HepG2 (cell line): ENCODE results near the gene ATP2A3. TPM values are rescaled to one million over a fixed set of nuclear protein-coding genes. Genes with fewer than 3 reads are reported as not detected.

ENCODE experiments used
- ATAC-seq: fragments of 200-7000 bp; cut with Tn5 transposase; 3 replicates; pipeline ENCODE4 v1.9.1; 2020; ENCODE audit warnings: mild to moderate bottlenecking, moderate library complexity
- BruUV-seq: library from RNA; stranded (reverse); fragments of 400-500 nt; replicated peaks from 2 replicates; lab custom pipeline; 2021; lab: Mats Ljungman, UMichigan
- CTCF ChIA-PET: fragments of 300-600 bp; formaldehyde crosslinking; extraction: SDS; loops from one replicate; lab custom pipeline; 2021; ENCODE audit warnings: low total read pairs, inconsistent platforms, low intra/inter-chr PET ratio; lab: Yijun Ruan, JAX
- POLR2A ChIA-PET: fragments of 350-600 bp; sonication (Branson Sonifier 250); formaldehyde crosslinking; loops from one replicate; lab custom pipeline; 2020; ENCODE audit warnings: antibody characterized with exemption, inconsistent platforms; lab: Yijun Ruan, JAX
- DNase-seq: peaks from one replicate; pipeline ENCODE4 v3.0.0-alpha.2; 2015; ENCODE audit warnings: low spot score
- FAIRE-seq: peaks from 3 replicates; lab custom pipeline; 2011; peaks lifted over from hg19 to GRCh38; lab: Jason Lieb, UNC
- H2AFZ ChIP-seq: one replicate; pipeline ENCODE4 v1.6.1; 2011; ENCODE audit warnings: low read length, inconsistent platforms
- H3K27ac ChIP-seq: fragments of 300-600 bp; 3 replicates; pipeline ENCODE4 v1.8.0; 2011; ENCODE audit warnings: mixed run types, mild to moderate bottlenecking, mixed read lengths, low read length, inconsistent platforms; ENCODE audit not compliant: insufficient read depth; ENCODE audit errors: extremely low read length
- H3K27me3 ChIP-seq, 2 experiments: fragments of 200-600 bp in 1 of 2; 2 replicates in 1 of 2; 3 replicates in 1 of 2; pipeline versions ENCODE4 v1.6.0 to v1.8.0; 2011; ENCODE audit warnings: low read length in 2 of 2, mild to moderate bottlenecking in 2 of 2, moderate library complexity in 2 of 2, inconsistent platforms in 1 of 2; ENCODE audit not compliant: insufficient read depth in 2 of 2, control insufficient read depth in 1 of 2
- H3K36me3 ChIP-seq, 2 experiments: fragments of 200-600 bp in 1 of 2; replicated peaks in 1 of 2; 2 replicates in 1 of 2; 3 replicates in 1 of 2; pipeline versions ENCODE4 v1.5.1 to v1.8.0; 2011; ENCODE audit warnings: low read length in 2 of 2, inconsistent platforms in 1 of 2; ENCODE audit not compliant: insufficient read depth in 2 of 2, control insufficient read depth in 1 of 2
- H3K4me1 ChIP-seq: 2 replicates; pipeline ENCODE4 v1.5.1; 2012; ENCODE audit warnings: low read length, inconsistent platforms; ENCODE audit not compliant: insufficient read depth
- H3K4me2 ChIP-seq: 2 replicates; pipeline ENCODE4 v1.6.0; 2011; ENCODE audit warnings: low read depth, low read length, inconsistent platforms
- H3K4me3 ChIP-seq, 3 experiments: fragments of 200-600 bp in 1 of 3; sonication (generic), shearing (Covaris generic) in 1 of 3; replicated peaks in 1 of 3; 2 replicates each; pipeline ENCODE4 v1.5.1; 2011 to 2016; ENCODE audit warnings: low read length in 3 of 3, inconsistent platforms in 2 of 3, low read depth in 2 of 3, mild to moderate bottlenecking in 2 of 3, control low read depth in 1 of 3, mixed read lengths in 1 of 3; ENCODE audit not compliant: insufficient read depth in 1 of 3
- H3K79me2 ChIP-seq: one replicate; pipeline ENCODE4 v1.6.1; 2011; ENCODE audit warnings: low read length, inconsistent platforms; ENCODE audit not compliant: insufficient read depth
- H3K9ac ChIP-seq: 2 replicates; pipeline ENCODE4 v1.6.0; 2011; ENCODE audit warnings: mild to moderate bottlenecking, low read depth, low read length, inconsistent platforms; ENCODE audit not compliant: insufficient read depth
- H3K9me3 ChIP-seq: 2 replicates; pipeline ENCODE4 v1.5.1; 2012; ENCODE audit warnings: mild to moderate bottlenecking, low read length
- H4K20me1 ChIP-seq: 2 replicates; pipeline ENCODE4 v1.6.0; 2011; ENCODE audit warnings: inconsistent platforms, mild to moderate bottlenecking, low read length, moderate library complexity; ENCODE audit not compliant: insufficient read depth
- BHLHE40 ChIP-seq: IDR thresholded peaks from 2 replicates; pipeline ENCODE4 v1.6.1; 2011; ENCODE audit warnings: low read length, improper control_type of control experiment
- BORCS8-MEF2B ChIP-seq: sonication (generic); formaldehyde crosslinking; IDR thresholded peaks from 2 replicates; pipeline ENCODE4 v1.8.0; 2022; ENCODE audit warnings: mild to moderate bottlenecking, missing genetic modification reagents
- FOXK1 ChIP-seq: sonication (generic); formaldehyde crosslinking; IDR thresholded peaks from 2 replicates; pipeline ENCODE4 v1.4.0; 2020; ENCODE audit warnings: low read depth, missing genetic modification reagents, borderline replicate concordance
- HIVEP1 ChIP-seq: sonication (generic); formaldehyde crosslinking; IDR thresholded peaks from 2 replicates; pipeline ENCODE4 v1.4.0; 2020; ENCODE audit warnings: mild to moderate bottlenecking, missing genetic modification reagents
- MEIS1 ChIP-seq: sonication (generic); formaldehyde crosslinking; IDR thresholded peaks from 2 replicates; pipeline ENCODE4 v1.9.0; 2021; ENCODE audit warnings: mild to moderate bottlenecking, missing genetic modification reagents, moderate library complexity, borderline replicate concordance
- MXD4 ChIP-seq: IDR thresholded peaks from 2 replicates; pipeline ENCODE4 v1.6.1; 2016; ENCODE audit warnings: mild to moderate bottlenecking, missing biosample characterization, missing genetic modification reagents
- NR2F1 ChIP-seq, 2 experiments: fragments of 450-650 bp in 1 of 2; formaldehyde crosslinking in 1 of 2; IDR thresholded peaks; 2 replicates each; pipeline versions ENCODE4 v1.5.0 to v1.6.1; 2016 to 2020; ENCODE audit warnings: mild to moderate bottlenecking in 1 of 2, missing compliant biosample characterization in 1 of 2, missing genetic modification reagents in 1 of 2, moderate library complexity in 1 of 2
- RCOR2 ChIP-seq: IDR thresholded peaks from 2 replicates; pipeline ENCODE4 v1.6.1; 2016; ENCODE audit warnings: missing biosample characterization, missing genetic modification reagents
- SIN3A ChIP-seq: IDR thresholded peaks from 2 replicates; pipeline ENCODE4 v1.6.1; 2011; ENCODE audit warnings: low read depth, mild to moderate bottlenecking, control low read depth, low read length, borderline replicate concordance
- SIN3B ChIP-seq: fragments of 150-350 bp; IDR thresholded peaks from 2 replicates; pipeline ENCODE4 v1.6.1; 2014; ENCODE audit warnings: low read length
- SP1 ChIP-seq, 2 experiments: fragments of 450-650 bp in 1 of 2; sonication (generic) in 1 of 2; formaldehyde crosslinking in 1 of 2; IDR thresholded peaks; 2 replicates each; pipeline versions ENCODE4 v1.4.0 to v1.6.1; 2016 to 2020; ENCODE audit warnings: missing genetic modification reagents in 1 of 2
- SP2 ChIP-seq: sonication (generic); formaldehyde crosslinking; IDR thresholded peaks from 2 replicates; pipeline ENCODE4 v1.5.1; 2020; ENCODE audit warnings: mild to moderate bottlenecking, missing genetic modification reagents
- ZBTB7B ChIP-seq: sonication (generic); formaldehyde crosslinking; IDR thresholded peaks from 2 replicates; pipeline ENCODE4 v1.4.0; 2020; ENCODE audit warnings: missing genetic modification reagents
- ZNF329 ChIP-seq: sonication (generic); formaldehyde crosslinking; IDR thresholded peaks from 2 replicates; pipeline ENCODE4 v1.9.0; 2021; ENCODE audit warnings: low read depth, mild to moderate bottlenecking, missing genetic modification reagents
- ZNF792 ChIP-seq: IDR thresholded peaks from 2 replicates; pipeline ENCODE4 v1.6.1; 2016
- whole genome bisulfite sequencing: methylation state at CpG from one replicate; pipeline ENCODE4 v1.1.6; 2017; ENCODE audit warnings: low lambda C conversion rate; 5-methylcytosine and 5-hydroxymethylcytosine counted together
- in situ Hi-C: cut with HindIII; loops from 2 replicates; pipeline ENCODE4 v1.10.0; 2017; ENCODE audit warnings: low pct_unique_long_range_greater_than_20kb; ENCODE audit not compliant: extremely low pct_ligation_motif_present
- intact Hi-C: fragments of 100-400 bp; cut with micrococcal nuclease; formaldehyde crosslinking; loops from one replicate; pipeline ENCODE4 v1.10.0; 2022; ENCODE audit not compliant: unreplicated experiment
- polyA plus RNA-seq, 8 experiments: library from polyadenylated mRNA; depleted of rRNA in 3 of 8; stranded (reverse) in 7 of 8; unstranded in 1 of 8; fragments of >200 nt; fragmentation: Illumina TruSeq in 4 of 8; extraction: Trizol in 4 of 8; gene quantifications; 2 replicates each; pipeline versions ENCODE4 v1.2.1 to v1.2.3, GENCODE V29; 2011 to 2016; ENCODE audit warnings: low read depth in 4 of 8, missing spikeins in 1 of 8, mixed read lengths in 1 of 8; ENCODE audit not compliant: insufficient read depth in 1 of 8
- total RNA-seq, 5 experiments: library from RNA; depleted of rRNA; stranded (reverse); fragments of >200 nt; fragmentation: Illumina TruSeq; extraction: Trizol; gene quantifications; 2 replicates each; pipeline ENCODE4 v1.2.3, GENCODE V29; 2016; ENCODE audit warnings: low read depth in 1 of 5
- TF ChIP-seq, protein P1 (sequence below): sonication (generic); formaldehyde crosslinking; IDR thresholded peaks from 2 replicates; pipeline ENCODE4 v1.4.0; 2020; ENCODE audit warnings: missing genetic modification reagents
- TF ChIP-seq, protein P2 (sequence below): fragments of 450-650 bp; IDR thresholded peaks from 2 replicates; pipeline ENCODE4 v1.6.1; 2017
- TF ChIP-seq, protein P3 (sequence below): sonication (generic); formaldehyde crosslinking; IDR thresholded peaks from 2 replicates; pipeline ENCODE4 v1.4.0; 2020; ENCODE audit warnings: mild to moderate bottlenecking, missing genetic modification reagents
- TF ChIP-seq, protein P4 (sequence below): sonication (generic); formaldehyde crosslinking; IDR thresholded peaks from 2 replicates; pipeline ENCODE4 v1.4.0; 2020; ENCODE audit warnings: missing genetic modification reagents; ENCODE audit errors: not compliant biosample characterization

ATP2A3 gene
- total and polyA plus RNA-seq, 2 of the 13 experiments (the other 11 are each of a cell fraction or from before 2014, with no cell fraction given), result 0.07 TPM; not detected in 1

DNA sequence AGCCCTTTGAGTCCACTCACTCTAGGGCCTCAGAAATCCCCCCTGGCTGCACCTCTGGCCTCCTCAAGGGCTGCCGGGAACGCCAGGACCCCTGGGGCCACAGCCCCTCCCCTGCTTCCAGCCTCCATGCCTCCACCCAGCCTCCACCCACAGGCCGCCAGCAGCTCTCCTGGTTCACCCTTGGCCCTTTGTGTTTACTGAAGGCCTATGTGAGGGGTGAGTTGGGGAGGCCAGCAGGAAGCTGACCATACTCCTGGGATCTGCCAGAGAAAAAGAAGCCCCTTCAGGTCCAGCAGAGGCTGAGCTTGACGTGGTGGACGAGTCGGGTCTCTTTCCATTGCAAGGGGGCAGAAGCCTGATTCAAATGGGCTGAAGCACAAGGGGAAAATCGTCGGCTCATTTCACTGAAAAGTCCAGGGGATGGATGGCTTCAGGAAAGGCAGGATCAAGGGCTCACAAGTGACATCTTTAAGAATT is 18.3 kb upstream of the ATP2A3 start:
- no peak for FAIRE-seq
- TF ChIP-seq FOXK1 (CRISPR knock-in tag) (no peak), RCOR2 (CRISPR knock-in tag) (no peak), MXD4 (CRISPR knock-in tag) (no peak), BHLHE40 (no peak), SIN3B (no peak), SIN3A (no peak), HIVEP1 (CRISPR knock-in tag) (no peak), NR2F1 (CRISPR knock-in tag; IDR thresholded peaks at IDR 0.05) (peak in 1 of 2 experiments; percentile 35; a peak in 1 of 4 replicates), SP1 (IDR thresholded peaks at IDR 0.05) (no peak), SP1 (CRISPR knock-in tag; IDR thresholded peaks at IDR 0.05) (no peak), ZNF792 (CRISPR knock-in tag) (no peak), MEIS1 (no peak), ZBTB7B (CRISPR knock-in tag) (peak; percentile 48; the same call in 1 of the 2 replicates), ZNF329 (peak; percentile 99), SP2 (CRISPR knock-in tag) (no peak), BORCS8-MEF2B (CRISPR knock-in tag) (no peak)
- TF ChIP-seq, protein P1, sequence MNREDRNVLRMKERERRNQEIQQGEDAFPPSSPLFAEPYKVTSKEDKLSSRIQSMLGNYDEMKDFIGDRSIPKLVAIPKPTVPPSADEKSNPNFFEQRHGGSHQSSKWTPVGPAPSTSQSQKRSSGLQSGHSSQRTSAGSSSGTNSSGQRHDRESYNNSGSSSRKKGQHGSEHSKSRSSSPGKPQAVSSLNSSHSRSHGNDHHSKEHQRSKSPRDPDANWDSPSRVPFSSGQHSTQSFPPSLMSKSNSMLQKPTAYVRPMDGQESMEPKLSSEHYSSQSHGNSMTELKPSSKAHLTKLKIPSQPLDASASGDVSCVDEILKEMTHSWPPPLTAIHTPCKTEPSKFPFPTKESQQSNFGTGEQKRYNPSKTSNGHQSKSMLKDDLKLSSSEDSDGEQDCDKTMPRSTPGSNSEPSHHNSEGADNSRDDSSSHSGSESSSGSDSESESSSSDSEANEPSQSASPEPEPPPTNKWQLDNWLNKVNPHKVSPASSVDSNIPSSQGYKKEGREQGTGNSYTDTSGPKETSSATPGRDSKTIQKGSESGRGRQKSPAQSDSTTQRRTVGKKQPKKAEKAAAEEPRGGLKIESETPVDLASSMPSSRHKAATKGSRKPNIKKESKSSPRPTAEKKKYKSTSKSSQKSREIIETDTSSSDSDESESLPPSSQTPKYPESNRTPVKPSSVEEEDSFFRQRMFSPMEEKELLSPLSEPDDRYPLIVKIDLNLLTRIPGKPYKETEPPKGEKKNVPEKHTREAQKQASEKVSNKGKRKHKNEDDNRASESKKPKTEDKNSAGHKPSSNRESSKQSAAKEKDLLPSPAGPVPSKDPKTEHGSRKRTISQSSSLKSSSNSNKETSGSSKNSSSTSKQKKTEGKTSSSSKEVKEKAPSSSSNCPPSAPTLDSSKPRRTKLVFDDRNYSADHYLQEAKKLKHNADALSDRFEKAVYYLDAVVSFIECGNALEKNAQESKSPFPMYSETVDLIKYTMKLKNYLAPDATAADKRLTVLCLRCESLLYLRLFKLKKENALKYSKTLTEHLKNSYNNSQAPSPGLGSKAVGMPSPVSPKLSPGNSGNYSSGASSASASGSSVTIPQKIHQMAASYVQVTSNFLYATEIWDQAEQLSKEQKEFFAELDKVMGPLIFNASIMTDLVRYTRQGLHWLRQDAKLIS (CRISPR knock-in tag), result no peak
- TF ChIP-seq, protein P2, sequence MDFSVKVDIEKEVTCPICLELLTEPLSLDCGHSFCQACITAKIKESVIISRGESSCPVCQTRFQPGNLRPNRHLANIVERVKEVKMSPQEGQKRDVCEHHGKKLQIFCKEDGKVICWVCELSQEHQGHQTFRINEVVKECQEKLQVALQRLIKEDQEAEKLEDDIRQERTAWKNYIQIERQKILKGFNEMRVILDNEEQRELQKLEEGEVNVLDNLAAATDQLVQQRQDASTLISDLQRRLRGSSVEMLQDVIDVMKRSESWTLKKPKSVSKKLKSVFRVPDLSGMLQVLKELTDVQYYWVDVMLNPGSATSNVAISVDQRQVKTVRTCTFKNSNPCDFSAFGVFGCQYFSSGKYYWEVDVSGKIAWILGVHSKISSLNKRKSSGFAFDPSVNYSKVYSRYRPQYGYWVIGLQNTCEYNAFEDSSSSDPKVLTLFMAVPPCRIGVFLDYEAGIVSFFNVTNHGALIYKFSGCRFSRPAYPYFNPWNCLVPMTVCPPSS, result no peak
- TF ChIP-seq, protein P3, sequence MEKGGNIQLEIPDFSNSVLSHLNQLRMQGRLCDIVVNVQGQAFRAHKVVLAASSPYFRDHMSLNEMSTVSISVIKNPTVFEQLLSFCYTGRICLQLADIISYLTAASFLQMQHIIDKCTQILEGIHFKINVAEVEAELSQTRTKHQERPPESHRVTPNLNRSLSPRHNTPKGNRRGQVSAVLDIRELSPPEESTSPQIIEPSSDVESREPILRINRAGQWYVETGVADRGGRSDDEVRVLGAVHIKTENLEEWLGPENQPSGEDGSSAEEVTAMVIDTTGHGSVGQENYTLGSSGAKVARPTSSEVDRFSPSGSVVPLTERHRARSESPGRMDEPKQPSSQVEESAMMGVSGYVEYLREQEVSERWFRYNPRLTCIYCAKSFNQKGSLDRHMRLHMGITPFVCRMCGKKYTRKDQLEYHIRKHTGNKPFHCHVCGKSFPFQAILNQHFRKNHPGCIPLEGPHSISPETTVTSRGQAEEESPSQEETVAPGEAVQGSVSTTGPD (CRISPR knock-in tag), result no peak
- TF ChIP-seq, protein P4, sequence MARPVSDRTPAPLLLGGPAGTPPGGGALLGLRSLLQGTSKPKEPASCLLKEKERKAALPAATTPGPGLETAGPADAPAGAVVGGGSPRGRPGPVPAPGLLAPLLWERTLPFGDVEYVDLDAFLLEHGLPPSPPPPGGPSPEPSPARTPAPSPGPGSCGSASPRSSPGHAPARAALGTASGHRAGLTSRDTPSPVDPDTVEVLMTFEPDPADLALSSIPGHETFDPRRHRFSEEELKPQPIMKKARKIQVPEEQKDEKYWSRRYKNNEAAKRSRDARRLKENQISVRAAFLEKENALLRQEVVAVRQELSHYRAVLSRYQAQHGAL, result no peak

More for the DNA sequence above, 18.3 kb upstream of the ATP2A3 start:
- H3K4me2 ChIP-seq, result peak overlapping the region; percentile 10; the same call in 1 of the 2 replicates
- H3K9me3 ChIP-seq, result no peaks in the 10 kb centered on the region
- no peak overlapping the region; a peak in 1 of 6 replicates for H3K4me3 ChIP-seq
- ChIA-PET POLR2A (no interaction called here), CTCF (no interaction called here)
- 0% methylated on average over 5 of the region's 8 CpGs for WGBS
- ATAC-seq, result peak; percentile 40; the same call in 2 of the 3 replicates
- no peak overlapping the region for H3K27ac ChIP-seq
- no peak overlapping the region for H2AFZ ChIP-seq
- in situ Hi-C loops, result no loop called here
- intact Hi-C loops, result no loop called here
- no peaks in the 10 kb centered on the region for H3K36me3 ChIP-seq
- no peaks in the 10 kb centered on the region for H4K20me1 ChIP-seq
- H3K27me3 ChIP-seq, result peaks cover 1 to 42% of the 10 kb centered on the region in 2 experiments; a peak in 4 of 5 replicates
- BruUV-seq, result no TSS peak
- H3K4me1 ChIP-seq, result peaks cover 56% of the 10 kb centered on the region
- DNase-seq, result no peak
- H3K79me2 ChIP-seq, result no peaks in the 10 kb centered on the region
- H3K9ac ChIP-seq, result no peak overlapping the region
